Stimulated activated CD4-positive, alpha-beta T cell treated with anti-CD3 and anti-CD28 coated beads, Interleukin-4, amount 100 ng/mL, for 4 hours (primary cell): Measurements from ENCODE around the gene MANSC4.
A peak's percentile ranks its signal among the peaks of the same experiment; 100 is the strongest.

Source experiments
- DNase-seq, 2 experiments: peaks; one replicate each; pipeline ENCODE4 v3.0.0-alpha.2; 2020

The MANSC4 gene

GRCh38 chr12:27797301-27798025 lies 17.4 kb upstream of the MANSC4 start:
- DNase-seq, result no peak

- no peak for DNase-seq
Observed at GRCh38 chr12:27796128-27796527, 16.1 kb upstream of the MANSC4 start.

GRCh38 chr12:27794818-27795584 lies 15.0 kb upstream of the MANSC4 start:
- no peak for DNase-seq

GRCh38 chr12:27790179-27790578 lies 10.1 kb upstream of the MANSC4 start:
- no peak for DNase-seq

- DNase-seq, result no peak
Observed at GRCh38 chr12:27787559-27787958, 7.5 kb upstream of the MANSC4 start.

- no peak for DNase-seq
Observed at GRCh38 chr12:27785882-27786570, 6.0 kb upstream of the MANSC4 start.

- no peak for DNase-seq
Observed at GRCh38 chr12:27782481-27782880, 2.4 kb upstream of the MANSC4 start.

- DNase-seq, result no peak
Observed at GRCh38 chr12:27781680-27782079, 1.6 kb upstream of the MANSC4 start.

GRCh38 chr12:27780612-27781408 lies 774 bp upstream of the MANSC4 start:
- peak in 1 of 2 experiments; percentile 15 for DNase-seq

- DNase-seq, result peak in 1 of 2 experiments; percentile 1
Observed at GRCh38 chr12:27779416-27779919, 568 bp downstream of the MANSC4 start.

- no peak for DNase-seq
Observed at GRCh38 chr12:27778206-27778605, 1.8 kb downstream of the MANSC4 start.

- no peak for DNase-seq
Observed at GRCh38 chr12:27777141-27777540, 2.9 kb downstream of the MANSC4 start.

- no peak for DNase-seq
Observed at GRCh38 chr12:27772328-27773049, 7.5 kb downstream of the MANSC4 start.

- DNase-seq, result no peak
Observed at GRCh38 chr12:27771481-27772327, 8.3 kb downstream of the MANSC4 start.

GRCh38 chr12:27769142-27769673 lies 10.8 kb downstream of the MANSC4 start:
- no peak for DNase-seq

- no peak for DNase-seq
Observed at GRCh38 chr12:27766587-27766986, 13.4 kb downstream of the MANSC4 start.

- DNase-seq, result no peak
Observed at GRCh38 chr12:27762757-27763156, 17.3 kb downstream of the MANSC4 start.

- no peak for DNase-seq
Observed at GRCh38 chr12:27756670-27757195, 23.3 kb downstream of the MANSC4 start.

- DNase-seq, result no peak
Observed at GRCh38 chr12:27754795-27755194, 25.2 kb downstream of the MANSC4 start.

GRCh38 chr12:27751386-27752047 lies 28.5 kb downstream of the MANSC4 start:
- no peak for DNase-seq
